ENCODE results near the gene CALM3. TPM values are rescaled to one million over a fixed set of nuclear protein-coding genes. Genes with fewer than 3 reads are reported as not detected.

Gene CALM3
- total and polyA plus RNA-seq, 2 of the 13 experiments (the other 11 are each of a cell fraction or from before 2014, with no cell fraction given) = 239 to 258 TPM

DNA sequence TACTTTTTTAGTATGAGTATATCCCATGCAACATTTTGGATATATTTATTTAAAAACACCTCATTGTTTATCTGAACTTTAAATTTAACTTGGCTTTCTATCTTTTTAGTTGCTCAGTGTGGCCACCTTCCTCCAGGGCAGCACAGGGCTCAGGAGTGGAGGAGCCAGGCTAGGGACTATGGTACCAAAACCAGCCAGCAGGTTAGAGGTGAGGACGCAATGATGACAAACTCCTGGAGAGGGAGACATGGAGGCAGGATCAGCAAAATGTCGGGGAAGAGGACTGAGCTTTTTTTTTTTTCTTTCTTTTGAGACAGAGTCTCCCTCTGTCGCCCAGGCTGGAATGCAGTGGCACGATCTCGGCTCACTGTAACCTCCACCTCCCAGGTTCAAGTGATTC is 29.6 kb upstream of the CALM3 start (continued):
- TF ChIP-seq ZNF264 (CRISPR knock-in tag; IDR thresholded peaks at IDR 0.05) = no peak
- TF ChIP-seq, protein P1, sequence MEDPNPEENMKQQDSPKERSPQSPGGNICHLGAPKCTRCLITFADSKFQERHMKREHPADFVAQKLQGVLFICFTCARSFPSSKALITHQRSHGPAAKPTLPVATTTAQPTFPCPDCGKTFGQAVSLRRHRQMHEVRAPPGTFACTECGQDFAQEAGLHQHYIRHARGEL (CRISPR knock-in tag; IDR thresholded peaks at IDR 0.05) = 0 out of 2 replicates have a peak, but pooled peaks have one; percentile 48

DNA sequence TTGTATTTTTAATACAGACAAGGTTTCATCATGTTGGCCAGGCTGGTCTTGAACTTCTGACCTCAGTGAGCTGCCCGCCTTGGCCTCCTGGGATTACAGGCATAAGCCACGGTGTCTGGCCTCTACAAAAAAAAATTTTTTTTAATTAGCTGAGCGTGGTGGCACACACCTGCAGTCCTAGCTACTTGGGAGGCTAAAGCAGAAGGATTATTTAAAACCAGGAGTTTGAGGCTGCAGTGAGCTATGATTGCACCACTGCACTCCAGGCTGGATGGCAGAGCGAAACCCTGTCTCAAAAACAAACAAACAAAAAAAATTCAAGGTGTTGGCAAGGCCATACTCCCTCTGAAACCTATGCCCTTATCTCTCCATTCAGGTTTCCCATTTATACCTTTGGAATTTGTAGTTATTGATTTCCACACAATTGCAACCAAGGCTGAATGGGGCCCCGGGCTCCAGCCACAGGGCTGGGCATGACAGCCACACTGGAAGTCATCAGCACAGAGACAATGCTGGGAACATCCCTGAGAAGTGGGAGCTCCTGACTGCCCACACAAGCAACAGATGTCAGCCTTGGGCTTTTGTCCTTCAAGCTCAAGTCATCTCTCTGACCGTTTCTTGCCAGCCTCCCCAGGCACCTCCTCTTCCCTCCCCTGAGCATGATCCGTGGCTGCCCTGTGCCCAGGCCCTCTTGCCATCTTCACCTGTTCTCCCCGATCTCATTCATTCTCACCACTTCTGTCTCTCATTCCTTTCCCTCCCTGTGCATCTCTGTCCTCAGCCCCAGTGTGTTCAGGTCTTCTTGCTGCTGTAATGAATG is 27.2 kb upstream of the CALM3 start:
- peaks cover 0 to 2% of the 10 kb centered on the region in 2 experiments; a peak in 1 of 5 replicates for H3K27me3 ChIP-seq (ENCODE audit: control insufficient read depth in 1 of 2, insufficient read depth in 2 of 2, low read length in 2 of 2)
- intact Hi-C loops (cut with micrococcal nuclease; ENCODE audit: unreplicated experiment) (no loop called here), in situ Hi-C loops (cut with HindIII; ENCODE audit: extremely low pct_ligation_motif_present, low pct_unique_long_range_greater_than_20kb) (no loop called here)
- H3K27ac ChIP-seq (ENCODE audit: extremely low read length, insufficient read depth, low read length) = no peak overlapping the region
- no peak overlapping the region for H3K4me3 ChIP-seq (replicated peaks in 1 of 3; ENCODE audit: insufficient read depth in 1 of 3, low read depth in 2 of 3, low read length in 3 of 3)
- 30% methylated on average over 7 of the region's 8 CpGs for WGBS (ENCODE audit: low lambda C conversion rate)
- ChIA-PET POLR2A (no interaction called here), CTCF (ENCODE audit: low intra/inter-chr PET ratio, low total read pairs) (no interaction called here)
- no peak overlapping the region for H3K4me2 ChIP-seq (ENCODE audit: low read depth, low read length)
- H4K20me1 ChIP-seq (ENCODE audit: insufficient read depth, low read length) = no peaks in the 10 kb centered on the region
- ATAC-seq (peak; percentile 83), FAIRE-seq (no peak), DNase-seq (ENCODE audit: low spot score) (peak; percentile 13)
- no peak overlapping the region for H2AFZ ChIP-seq (ENCODE audit: low read length)
- H3K36me3 ChIP-seq (replicated peaks in 1 of 2; ENCODE audit: control insufficient read depth in 1 of 2, insufficient read depth in 2 of 2, low read length in 2 of 2) = no peaks in the 10 kb centered on the region
- no peak overlapping the region for H3K9ac ChIP-seq (ENCODE audit: insufficient read depth, low read depth, low read length)
- BruUV-seq (replicated peaks) = no TSS peak
- no peaks in the 10 kb centered on the region for H3K79me2 ChIP-seq (ENCODE audit: insufficient read depth, low read length)
- H3K9me3 ChIP-seq (ENCODE audit: low read length) = no peaks in the 10 kb centered on the region
- H3K4me1 ChIP-seq (ENCODE audit: insufficient read depth, low read length) = peaks cover 13% of the 10 kb centered on the region
- TF ChIP-seq ONECUT2 (CRISPR knock-in tag; IDR thresholded peaks at IDR 0.05) (peak; percentile 62), MED1 (CRISPR knock-in tag; IDR thresholded peaks at IDR 0.05) (no peak), ZNF7 (CRISPR knock-in tag; IDR thresholded peaks at IDR 0.05) (0 out of 2 replicates have a peak, but pooled peaks have one; percentile 5), SRF (IDR thresholded peaks at IDR 0.05; ENCODE audit: low read depth, low read length) (no peak), ZSCAN25 (CRISPR knock-in tag; IDR thresholded peaks at IDR 0.05) (no peak), SOX13 (IDR thresholded peaks at IDR 0.05) (no peak), SOX13 (CRISPR knock-in tag; conservative IDR thresholded peaks at IDR 0.05 in 1 of 2, IDR thresholded peaks at IDR 0.05 in 1 of 2) (peak in 1 of 2 experiments; percentile 57; a peak in 1 of 4 replicates), SRSF1 (optimal IDR thresholded peaks at IDR 0.05; ENCODE audit: low read depth, low read length) (no peak), HNF4A (CRISPR knock-in tag; IDR thresholded peaks at IDR 0.05) (0 out of 2 replicates have a peak, but pooled peaks have one; percentile 21), ZNF460 (CRISPR knock-in tag; IDR thresholded peaks at IDR 0.05; ENCODE audit: borderline replicate concordance) (peak; percentile 95), GATAD2A (CRISPR knock-in tag; IDR thresholded peaks at IDR 0.05) (peak; percentile 43; the same call in 1 of the 2 replicates), CEBPB (IDR thresholded peaks at IDR 0.05; ENCODE audit: borderline replicate concordance, low read depth, low read length) (peak; percentile 44; the same call in 1 of the 2 replicates), REXO4 (CRISPR knock-in tag; IDR thresholded peaks at IDR 0.05; ENCODE audit: borderline replicate concordance) (no peak)
- TF ChIP-seq, protein P2, sequence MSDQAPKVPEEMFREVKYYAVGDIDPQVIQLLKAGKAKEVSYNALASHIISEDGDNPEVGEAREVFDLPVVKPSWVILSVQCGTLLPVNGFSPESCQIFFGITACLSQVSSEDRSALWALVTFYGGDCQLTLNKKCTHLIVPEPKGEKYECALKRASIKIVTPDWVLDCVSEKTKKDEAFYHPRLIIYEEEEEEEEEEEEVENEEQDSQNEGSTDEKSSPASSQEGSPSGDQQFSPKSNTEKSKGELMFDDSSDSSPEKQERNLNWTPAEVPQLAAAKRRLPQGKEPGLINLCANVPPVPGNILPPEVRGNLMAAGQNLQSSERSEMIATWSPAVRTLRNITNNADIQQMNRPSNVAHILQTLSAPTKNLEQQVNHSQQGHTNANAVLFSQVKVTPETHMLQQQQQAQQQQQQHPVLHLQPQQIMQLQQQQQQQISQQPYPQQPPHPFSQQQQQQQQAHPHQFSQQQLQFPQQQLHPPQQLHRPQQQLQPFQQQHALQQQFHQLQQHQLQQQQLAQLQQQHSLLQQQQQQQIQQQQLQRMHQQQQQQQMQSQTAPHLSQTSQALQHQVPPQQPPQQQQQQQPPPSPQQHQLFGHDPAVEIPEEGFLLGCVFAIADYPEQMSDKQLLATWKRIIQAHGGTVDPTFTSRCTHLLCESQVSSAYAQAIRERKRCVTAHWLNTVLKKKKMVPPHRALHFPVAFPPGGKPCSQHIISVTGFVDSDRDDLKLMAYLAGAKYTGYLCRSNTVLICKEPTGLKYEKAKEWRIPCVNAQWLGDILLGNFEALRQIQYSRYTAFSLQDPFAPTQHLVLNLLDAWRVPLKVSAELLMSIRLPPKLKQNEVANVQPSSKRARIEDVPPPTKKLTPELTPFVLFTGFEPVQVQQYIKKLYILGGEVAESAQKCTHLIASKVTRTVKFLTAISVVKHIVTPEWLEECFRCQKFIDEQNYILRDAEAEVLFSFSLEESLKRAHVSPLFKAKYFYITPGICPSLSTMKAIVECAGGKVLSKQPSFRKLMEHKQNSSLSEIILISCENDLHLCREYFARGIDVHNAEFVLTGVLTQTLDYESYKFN (CRISPR knock-in tag; conservative IDR thresholded peaks at IDR 0.05) = peak; percentile 39; the same call in 1 of the 2 replicates
- TF ChIP-seq, protein P3, sequence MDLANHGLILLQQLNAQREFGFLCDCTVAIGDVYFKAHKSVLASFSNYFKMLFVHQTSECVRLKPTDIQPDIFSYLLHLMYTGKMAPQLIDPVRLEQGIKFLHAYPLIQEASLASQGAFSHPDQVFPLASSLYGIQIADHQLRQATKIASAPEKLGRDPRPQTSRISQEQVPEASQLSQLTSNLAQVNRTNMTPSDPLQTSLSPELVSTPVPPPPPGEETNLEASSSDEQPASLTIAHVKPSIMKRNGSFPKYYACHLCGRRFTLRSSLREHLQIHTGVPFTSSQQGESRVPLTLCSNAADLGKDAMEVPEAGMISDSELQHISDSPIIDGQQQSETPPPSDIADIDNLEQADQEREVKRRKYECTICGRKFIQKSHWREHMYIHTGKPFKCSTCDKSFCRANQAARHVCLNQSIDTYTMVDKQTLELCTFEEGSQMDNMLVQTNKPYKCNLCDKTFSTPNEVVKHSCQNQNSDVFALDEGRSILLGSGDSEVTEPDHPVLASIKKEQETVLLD (CRISPR knock-in tag; IDR thresholded peaks at IDR 0.05; ENCODE audit: low read depth) = no peak

Data from HepG2 (cell line).